Inflammatory macrophage treated with lipopolysaccharide for 1 hour (primary cell): ENCODE data around the gene C10orf105.

Experiments used
- DNase-seq, 2 donors: peaks; one replicate each; pipeline ENCODE4 v3.0.0-alpha.2; 2020 to 2022

The C10orf105 gene

GRCh38 chr10:71697938-71698709, 21.5 kb downstream of the C10orf105 start:
- DNase-seq, result no peak

- peak in 1 of 2 donors; percentile 58 for DNase-seq
Observed at GRCh38 chr10:71696628-71697326, 22.8 kb downstream of the C10orf105 start.

GRCh38 chr10:71695502-71696476, 23.8 kb downstream of the C10orf105 start:
- peak; percentile 35 to 52 for DNase-seq

GRCh38 chr10:71694567-71694968, 25.0 kb downstream of the C10orf105 start:
- peak; percentile 80 to 84 for DNase-seq

- DNase-seq, result no peak
Observed at GRCh38 chr10:71694039-71694501, 25.5 kb downstream of the C10orf105 start.

DNA sequence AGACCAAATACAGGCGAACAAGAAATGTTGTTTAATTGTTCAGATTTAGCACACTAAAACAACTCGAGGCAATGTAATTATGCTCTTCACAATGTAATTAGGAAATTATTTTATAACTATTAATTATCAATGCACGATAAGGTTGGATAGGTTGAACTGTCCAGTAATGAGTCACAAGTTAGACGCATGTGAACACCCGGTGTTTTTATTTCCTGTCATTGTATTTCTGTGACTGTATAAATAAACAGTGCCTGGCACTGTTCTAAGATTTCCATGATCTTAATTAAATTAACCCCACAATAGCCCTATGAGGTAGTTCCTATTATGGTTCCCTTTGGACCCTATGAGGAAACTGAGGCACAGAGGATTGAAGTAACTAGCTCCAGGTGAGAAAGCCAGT, 26.2 kb downstream of the C10orf105 start:
- no peak for DNase-seq

GRCh38 chr10:71692598-71693306, 26.8 kb downstream of the C10orf105 start:
- DNase-seq, result no peak

DNA sequence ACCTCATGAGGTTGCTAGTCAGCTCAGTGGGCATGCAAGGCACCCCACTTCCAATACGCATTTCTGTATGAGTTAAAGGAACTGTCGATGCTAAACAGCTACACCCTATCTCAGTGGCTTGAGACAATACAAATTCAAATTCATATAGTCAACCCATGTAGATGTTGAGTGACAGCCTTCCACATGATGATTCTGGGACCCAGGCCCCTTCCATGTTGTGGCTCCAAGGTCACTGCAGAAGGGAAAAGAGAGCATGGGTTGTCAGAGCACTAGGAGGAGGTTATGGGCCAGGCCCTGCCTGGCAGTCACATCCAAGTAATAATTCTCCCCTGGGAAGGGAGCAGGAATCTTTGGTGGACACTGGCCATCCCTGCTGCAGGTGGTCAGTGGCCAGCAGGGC, 28.2 kb downstream of the C10orf105 start:
- DNase-seq, result no peak

DNA sequence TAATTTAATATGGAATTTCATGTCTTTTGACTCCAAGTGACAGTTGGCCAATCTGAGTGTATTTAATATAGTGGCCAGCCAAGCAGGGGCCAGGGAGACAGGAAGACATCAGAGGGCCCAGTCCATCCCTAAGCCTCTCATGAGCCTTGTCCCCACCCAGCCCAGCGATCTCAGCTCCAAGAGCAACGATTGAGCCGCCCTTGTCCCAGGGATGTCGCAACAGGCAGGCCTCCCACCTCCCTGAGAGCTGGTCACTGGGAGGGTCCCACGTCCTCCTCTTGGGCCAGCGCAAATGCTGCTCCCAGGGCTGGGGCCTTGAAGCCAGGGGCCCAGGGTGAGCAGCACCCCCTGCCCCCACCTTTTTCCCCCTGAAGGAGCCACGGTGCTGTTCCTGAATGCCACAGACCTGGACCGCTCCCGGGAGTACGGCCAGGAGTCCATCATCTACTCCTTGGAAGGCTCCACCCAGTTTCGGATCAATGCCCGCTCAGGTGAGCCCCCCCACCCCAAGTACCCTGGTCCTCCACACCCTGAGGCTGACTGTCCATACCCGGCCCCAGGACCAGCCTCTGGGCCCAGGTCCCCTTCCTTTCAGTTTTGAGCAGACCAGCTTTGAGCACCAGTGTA, 29.4 kb downstream of the C10orf105 start:
- no peak for DNase-seq

- DNase-seq, result no peak
Observed at GRCh38 chr10:71688256-71688655, 31.3 kb downstream of the C10orf105 start.

DNA sequence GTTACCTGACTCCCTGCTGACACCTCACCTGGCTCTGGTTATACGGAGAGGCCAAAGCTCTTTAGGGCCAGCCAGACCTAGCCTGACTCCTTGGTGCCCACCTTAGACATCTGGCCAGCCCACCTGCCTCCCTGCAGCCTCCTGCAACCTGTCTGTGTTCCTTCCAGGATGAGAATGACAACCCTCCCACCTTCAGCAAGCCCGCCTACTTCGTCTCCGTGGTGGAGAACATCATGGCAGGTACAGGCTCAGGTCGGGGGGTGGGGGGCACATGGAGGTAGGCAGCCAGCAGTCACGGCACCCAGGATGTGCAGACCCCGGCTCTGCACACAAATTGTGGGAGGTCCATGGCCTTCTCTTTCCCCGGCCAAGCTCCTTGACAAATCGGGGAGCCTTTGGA, 32.1 kb downstream of the C10orf105 start:
- DNase-seq, result no peak

DNA sequence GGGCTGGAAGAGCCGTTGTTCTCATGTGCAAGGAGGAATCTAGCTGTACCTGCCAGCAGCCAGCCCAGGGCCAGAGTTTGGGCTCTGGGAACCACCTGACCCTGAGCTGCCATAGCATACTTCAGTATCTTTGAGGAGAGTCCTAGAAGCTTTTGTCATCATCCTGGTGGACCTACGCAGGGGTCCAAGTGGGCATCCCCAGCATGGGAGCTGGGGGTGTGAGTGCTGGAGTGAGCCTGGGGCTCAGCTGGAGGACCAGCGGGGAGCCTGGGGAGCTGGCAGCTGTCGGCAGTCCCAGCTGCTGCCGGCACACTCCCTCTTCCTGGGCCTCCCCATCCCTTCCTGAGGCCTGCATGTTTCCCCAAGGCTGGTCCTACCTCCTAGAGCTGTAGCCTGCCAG, 32.5 kb downstream of the C10orf105 start:
- no peak for DNase-seq

DNA sequence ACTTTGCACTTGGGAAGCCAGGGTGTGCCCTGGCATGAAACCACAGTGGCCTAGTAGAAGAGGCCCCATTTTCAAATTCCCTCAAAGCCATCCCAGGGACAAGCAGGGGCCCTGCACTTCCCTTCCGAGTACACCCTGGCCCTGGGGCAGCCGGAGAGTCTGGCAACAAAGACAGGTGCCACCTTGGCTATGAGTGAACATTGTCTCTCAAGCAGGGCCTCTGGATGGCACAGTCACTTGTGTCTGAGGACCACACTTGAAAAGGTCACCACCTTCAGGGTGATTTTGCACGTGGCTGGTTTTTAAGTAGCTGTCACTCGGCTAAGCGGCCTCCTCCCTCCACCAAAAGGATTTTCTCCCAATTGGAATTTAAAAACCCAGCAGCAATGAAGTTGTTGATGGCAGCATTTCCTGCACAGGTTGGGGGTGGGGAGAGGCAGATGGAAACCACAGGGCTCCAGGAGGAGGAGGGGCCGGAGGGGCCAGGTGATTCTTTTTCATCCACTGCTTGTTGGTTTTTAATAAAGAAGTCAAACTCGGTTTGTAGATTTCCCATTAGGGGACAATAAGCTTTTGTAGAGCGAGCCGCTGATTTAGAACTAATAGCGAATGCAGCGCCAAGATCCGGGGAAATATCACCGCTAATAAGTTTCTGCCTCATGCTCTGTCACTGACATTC, 33.9 kb downstream of the C10orf105 start:
- DNase-seq, result no peak

GRCh38 chr10:71684356-71685173, 35.0 kb downstream of the C10orf105 start:
- no peak for DNase-seq

DNA sequence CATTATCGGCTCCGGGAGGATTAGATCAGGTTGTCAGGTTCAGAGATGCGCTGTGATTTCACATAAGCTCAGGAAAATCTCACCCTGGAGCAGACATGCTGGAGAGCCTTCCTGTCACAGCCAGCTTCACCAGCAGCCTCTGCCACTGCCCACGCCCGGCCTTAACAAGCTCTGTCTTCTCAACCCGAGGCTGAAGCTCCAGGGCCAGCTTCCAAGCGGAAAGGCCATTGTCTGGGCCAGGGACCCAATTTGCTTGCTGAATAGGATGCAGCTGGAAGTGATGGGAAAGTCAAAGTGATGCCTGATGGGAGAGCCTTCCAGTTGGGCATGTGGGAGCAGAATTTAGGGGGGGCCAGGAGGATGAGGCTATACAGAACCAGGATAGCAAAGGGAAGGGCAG, 36.3 kb downstream of the C10orf105 start:
- no peak for DNase-seq

DNA sequence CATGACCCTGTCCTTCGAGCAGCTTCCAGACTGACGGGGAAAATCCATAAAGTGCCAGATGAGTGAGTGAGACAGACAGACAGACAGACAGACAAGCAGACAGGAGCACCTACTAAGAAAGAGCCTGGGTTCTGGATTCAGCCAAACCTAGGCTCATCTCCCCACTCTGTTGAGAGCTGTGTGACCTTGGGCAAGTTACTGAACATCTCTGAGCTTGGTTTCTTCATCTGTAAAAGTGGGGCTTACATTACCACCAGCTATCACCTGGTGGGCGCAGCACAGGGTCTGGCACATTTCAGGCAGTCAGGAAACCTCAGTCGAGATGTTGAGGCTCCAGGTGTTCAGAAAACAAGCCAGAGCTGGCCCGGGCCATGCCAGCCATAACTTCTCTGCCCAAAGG, 37.6 kb downstream of the C10orf105 start:
- DNase-seq, result no peak

GRCh38 chr10:71679425-71679824, 40.2 kb downstream of the C10orf105 start:
- no peak for DNase-seq

GRCh38 chr10:71678057-71678805, 41.3 kb downstream of the C10orf105 start:
- peak; percentile 21 to 29 for DNase-seq

DNA sequence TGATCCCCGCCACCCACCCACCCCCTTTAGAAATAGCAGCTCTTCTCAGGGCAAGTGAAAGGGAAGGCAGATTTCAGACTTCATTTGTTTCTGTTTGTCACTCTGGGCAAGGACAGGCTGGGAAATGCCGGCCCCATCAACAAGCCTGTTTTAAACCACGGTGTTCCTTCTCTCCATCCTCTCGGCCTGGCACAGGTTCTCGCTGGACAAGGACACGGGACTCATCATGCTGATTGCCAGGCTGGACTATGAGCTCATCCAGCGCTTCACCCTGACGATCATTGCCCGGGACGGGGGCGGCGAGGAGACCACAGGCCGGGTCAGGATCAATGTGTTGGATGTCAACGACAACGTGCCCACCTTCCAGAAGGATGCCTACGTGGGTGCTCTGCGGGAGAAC, 42.3 kb downstream of the C10orf105 start:
- no peak for DNase-seq
